Lung (tissue), 12 donors: ENCODE results near the gene BIN2. TPM values are rescaled to one million over a fixed set of nuclear protein-coding genes. Genes with fewer than 3 reads are reported as not detected.
"Not testable (repeated sequence)": the region's sequence is repeated elsewhere in the genome, so short reads cannot be mapped to it uniquely, and the experiment has no call there.

Experiments
- ATAC-seq: fragments of 200-7000 bp; cut with Tn5 transposase; one replicate; pipeline ENCODE4 v1.9.1; 2020; ENCODE audit warnings: moderate number of reproducible peaks; ENCODE audit not compliant: insufficient read depth, low FRiP score
- DNase-seq, 3 donors: peaks; one replicate each; pipeline ENCODE4 v3.0.0-alpha.2; 2013 to 2017
- H3K27ac ChIP-seq, 2 donors: one replicate each; pipeline ENCODE4 v1.5.1; 2013; ENCODE audit warnings: mild to moderate bottlenecking in 2 of 2, moderate library complexity in 2 of 2, control low read depth in 1 of 2, inconsistent platforms in 1 of 2, low read depth in 1 of 2, low read length in 1 of 2
- H3K27me3 ChIP-seq, 3 donors: one replicate each; pipeline ENCODE4 v1.5.1; 2013; ENCODE audit warnings: low read length in 2 of 3; ENCODE audit not compliant: control insufficient read depth in 3 of 3, insufficient read depth in 3 of 3
- H3K36me3 ChIP-seq, 4 donors: one replicate each; pipeline ENCODE4 v1.5.1; 2013; ENCODE audit warnings: low read length in 4 of 4, mild to moderate bottlenecking in 1 of 4, moderate library complexity in 1 of 4; ENCODE audit not compliant: control insufficient read depth in 4 of 4, insufficient read depth in 4 of 4
- H3K4me1 ChIP-seq, 5 donors: one replicate each; pipeline ENCODE4 v1.5.1; 2013; ENCODE audit warnings: low read length in 5 of 5, mild to moderate bottlenecking in 2 of 5, moderate library complexity in 1 of 5; ENCODE audit not compliant: control insufficient read depth in 5 of 5, insufficient read depth in 5 of 5
- H3K4me3 ChIP-seq: one replicate; pipeline ENCODE4 v1.5.1; 2013; ENCODE audit warnings: mild to moderate bottlenecking, control low read depth, moderate library complexity
- H3K9ac ChIP-seq, 2 donors: one replicate each; pipeline ENCODE4 v1.5.1; 2013; ENCODE audit warnings: low read length in 2 of 2, control low read depth in 1 of 2; ENCODE audit not compliant: insufficient read depth in 1 of 2
- H3K9me3 ChIP-seq, 4 donors: one replicate each; pipeline ENCODE4 v1.5.1; 2013; ENCODE audit warnings: low read length in 3 of 4, mild to moderate bottlenecking in 1 of 4, moderate library complexity in 1 of 4; ENCODE audit not compliant: control insufficient read depth in 4 of 4, insufficient read depth in 3 of 4
- CTCF ChIP-seq: IDR thresholded peaks from 2 replicates; pipeline ENCODE4 v1.5.1; 2012; ENCODE audit warnings: mild to moderate bottlenecking; ENCODE audit errors: control extremely low read depth, extremely low read depth
- WGBS, 2 donors: extraction: QIAGEN DNeasy Blood & Tissue Kit; methylation state at CpG; one replicate each; pipeline ENCODE4 v1.1.7; 2013; 5-methylcytosine and 5-hydroxymethylcytosine counted together
- polyA plus RNA-seq, 2 donors: library from polyadenylated mRNA; stranded (reverse); fragments of 200-250 nt; gene quantifications; one replicate each; pipeline ENCODE4 v1.2.1, GENCODE V29; 2013
- total RNA-seq, 2 donors: library from RNA; depleted of rRNA in 1 of 2; stranded (reverse); fragments of >200 nt in 1 of 2; gene quantifications; one replicate each; pipeline ENCODE4 v1.2.1, GENCODE V29; 2014 to 2021
- donor health status: control.
- donor health status: control.
- donor health status: Bipolar disorder and iron deficiency.
- donor health status: healthy.
- donor health status: DM: yes; HTN: yes; CAD: no.

Gene BIN2
- total and polyA plus RNA-seq, 4 donors: 12.0 to 54.5 (median 18.1) TPM

DNA sequence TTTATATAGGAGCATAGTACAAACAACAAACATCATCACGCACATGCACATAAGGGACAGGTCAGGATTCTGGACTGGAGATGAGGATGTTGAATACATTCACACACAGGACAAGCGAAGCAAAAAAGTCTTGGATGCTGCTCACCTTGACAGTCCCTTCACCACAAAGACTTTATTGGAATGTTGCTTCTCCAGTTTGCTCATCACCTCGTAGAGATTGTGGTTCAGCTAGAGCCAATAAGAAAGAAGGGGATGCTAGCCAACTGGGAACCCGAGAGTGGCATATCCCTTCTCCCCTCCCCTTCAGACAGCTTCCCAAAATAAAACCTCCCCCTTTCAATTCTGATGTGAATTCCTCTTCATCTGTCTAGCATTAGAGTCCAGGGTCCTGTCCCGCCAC is 28.3 kb downstream of the BIN2 start:
- Histone ChIP-seq H3K27me3 (no peaks in the 10 kb centered on the region), H3K9ac (no peak overlapping the region), H3K4me3 (no peak overlapping the region), H3K4me1 (no peaks in the 10 kb centered on the region), H3K27ac (no peak overlapping the region), H3K9me3 (no peaks in the 10 kb centered on the region), H3K36me3 (no peaks in the 10 kb centered on the region)
- WGBS, 2 donors: 87 to 92% methylated on average over 5 of the region's 5 CpGs
- no peak for ATAC-seq
- no peak for TF ChIP-seq CTCF
- no peak for DNase-seq

DNA sequence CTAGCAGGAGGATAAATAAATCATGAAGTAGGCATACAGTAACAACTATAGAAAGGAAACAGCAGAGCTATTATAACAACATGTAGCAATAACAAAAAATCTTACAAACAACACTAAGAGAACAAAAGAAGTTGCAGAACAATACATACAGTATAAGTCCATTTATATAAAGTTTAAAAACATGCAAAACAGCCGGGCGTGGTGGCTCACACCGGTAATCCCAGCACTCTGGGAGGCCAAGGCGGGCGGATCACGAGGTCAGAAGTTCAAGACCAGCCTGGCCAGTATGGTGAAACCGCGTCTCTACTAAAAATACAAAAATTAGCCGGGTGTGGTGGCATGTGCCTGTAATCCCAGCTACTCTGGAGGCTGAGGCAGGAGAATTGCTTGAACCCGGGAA is 29.9 kb downstream of the BIN2 start:
- not testable (repeated sequence) for H3K27me3 ChIP-seq, H3K36me3 ChIP-seq, H3K4me1 ChIP-seq, ATAC-seq, H3K9me3 ChIP-seq, DNase-seq, H3K4me3 ChIP-seq, H3K9ac ChIP-seq, H3K27ac ChIP-seq
- WGBS, 2 donors: 86 to 87% methylated on average over 10 of the region's 10 CpGs

DNA sequence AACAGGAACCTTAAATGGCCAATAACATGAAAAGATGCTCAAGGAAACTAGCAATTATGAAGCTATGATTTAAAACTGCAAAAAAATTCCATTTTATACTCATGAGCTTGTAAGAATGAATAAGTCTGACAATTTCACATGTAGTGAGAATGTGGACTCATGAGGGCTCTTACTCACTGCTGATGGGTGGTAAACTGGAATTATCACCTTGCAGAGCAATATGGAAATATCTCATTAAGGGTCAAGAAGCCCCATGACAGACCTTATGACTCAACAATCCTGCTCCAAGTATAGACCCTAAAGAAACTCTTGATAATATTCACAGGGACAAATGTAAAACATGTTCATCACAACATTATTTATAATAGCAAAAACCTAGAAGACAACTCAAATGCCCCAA is 30.3 kb downstream of the BIN2 start:
- H3K4me1 ChIP-seq: no peaks in the 10 kb centered on the region
- H3K9me3 ChIP-seq: no peaks in the 10 kb centered on the region
- H3K9ac ChIP-seq: no peak overlapping the region
- H3K27ac ChIP-seq: no peak overlapping the region
- TF ChIP-seq CTCF: no peak
- ATAC-seq (no peak), DNase-seq (no peak)
- H3K4me3 ChIP-seq: no peak overlapping the region
- H3K36me3 ChIP-seq: no peaks in the 10 kb centered on the region
- H3K27me3 ChIP-seq: no peaks in the 10 kb centered on the region

DNA sequence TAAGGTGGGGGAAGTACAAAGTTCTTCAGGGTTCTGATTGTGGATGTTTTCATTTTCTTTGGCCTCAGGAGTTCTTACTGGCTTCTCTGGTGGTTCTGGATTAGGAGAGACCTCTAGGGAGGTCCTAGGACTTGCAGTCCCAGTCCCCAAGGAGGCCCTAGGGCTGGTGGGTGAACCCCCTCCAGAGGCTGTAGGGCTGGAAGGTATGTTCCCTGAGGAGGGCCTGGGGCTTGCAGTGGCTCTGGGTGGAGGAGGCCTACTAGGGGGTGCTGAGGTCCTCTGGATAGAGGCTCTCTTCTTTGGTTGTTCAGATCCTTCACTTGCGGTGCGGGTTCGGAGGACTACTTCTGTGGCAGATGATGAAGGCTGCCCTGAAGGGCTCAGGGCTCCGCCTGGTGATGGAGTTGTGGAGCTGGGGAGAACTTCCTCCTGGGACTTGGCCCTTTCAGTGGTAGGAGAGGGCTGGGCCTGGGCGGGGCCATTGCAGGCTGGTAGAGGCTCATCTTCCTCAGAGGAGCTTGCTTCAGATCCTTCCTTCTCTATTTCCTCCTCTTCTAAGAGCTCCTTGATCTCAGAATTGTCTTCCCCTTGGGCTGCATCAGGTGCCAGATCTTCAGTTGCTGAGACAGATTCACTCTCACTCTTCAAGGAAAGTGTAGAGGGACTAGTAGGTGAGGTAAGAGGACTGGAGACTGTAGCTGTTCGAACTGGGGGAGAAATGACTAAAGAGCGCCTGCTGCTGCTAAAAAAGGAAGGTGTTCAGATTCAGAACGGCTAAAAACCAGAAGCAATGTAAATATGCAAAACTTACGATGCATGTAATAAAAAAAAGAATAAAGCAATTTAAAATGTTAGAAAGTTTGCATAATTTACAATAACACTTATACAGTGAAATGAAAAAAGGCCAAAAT is 32.1 kb downstream of the BIN2 start:
- H3K27ac ChIP-seq, DNase-seq: not testable (repeated sequence)
- ATAC-seq: peak; percentile 34

More for the DNA sequence above, 32.1 kb downstream of the BIN2 start:
- 53 to 71% methylated on average over 9 of the region's 9 CpGs for WGBS, 2 donors
- not testable (repeated sequence) for H3K36me3 ChIP-seq, H3K27me3 ChIP-seq, H3K4me1 ChIP-seq, H3K4me3 ChIP-seq, H3K9ac ChIP-seq, H3K9me3 ChIP-seq
